Small intestine (tissue), 7 donors: ENCODE results near the gene CACTIN. TPM values are rescaled to one million over a fixed set of nuclear protein-coding genes. Genes with fewer than 3 reads are reported as not detected.
"Not testable (repeated sequence)": the region's sequence is repeated elsewhere in the genome, so short reads cannot be mapped to it uniquely, and the experiment has no call there.

ENCODE experiments used
- DNase-seq, 2 donors: peaks; one replicate each; pipeline versions ENCODE4 v3.0.0 to v3.0.0-alpha.2; 2013
- FAIRE-seq: peaks from 2 replicates; lab custom pipeline; 2012; peaks lifted over from hg19 to GRCh38; lab: Jason Lieb, UNC
- H3K27ac ChIP-seq, 3 donors: one replicate each; pipeline ENCODE4 v1.5.1; 2013; ENCODE audit warnings: low read length in 2 of 3, mild to moderate bottlenecking in 2 of 3, control low read depth in 1 of 3, inconsistent platforms in 1 of 3, low read depth in 1 of 3, moderate library complexity in 1 of 3
- H3K27me3 ChIP-seq, 3 donors: one replicate each; pipeline ENCODE4 v1.6.1; 2013; ENCODE audit warnings: low read length in 3 of 3, inconsistent platforms in 1 of 3; ENCODE audit not compliant: control insufficient read depth in 3 of 3, insufficient read depth in 3 of 3
- H3K36me3 ChIP-seq, 3 donors: one replicate each; pipeline ENCODE4 v1.6.1; 2013; ENCODE audit warnings: low read length in 3 of 3, inconsistent platforms in 1 of 3, low read depth in 1 of 3, mild to moderate bottlenecking in 1 of 3, moderate library complexity in 1 of 3; ENCODE audit not compliant: control insufficient read depth in 3 of 3, insufficient read depth in 2 of 3
- H3K4me1 ChIP-seq, 3 donors: one replicate each; pipeline ENCODE4 v1.6.1; 2013; ENCODE audit warnings: low read length in 2 of 3, inconsistent platforms in 1 of 3, low read depth in 1 of 3, mild to moderate bottlenecking in 1 of 3, moderate library complexity in 1 of 3; ENCODE audit not compliant: control insufficient read depth in 3 of 3, insufficient read depth in 2 of 3
- H3K4me3 ChIP-seq, 3 donors: one replicate each; pipeline ENCODE4 v1.5.1; 2013; ENCODE audit warnings: low read length in 3 of 3, control low read depth in 1 of 3, inconsistent platforms in 1 of 3, low read depth in 1 of 3, mild to moderate bottlenecking in 1 of 3, moderate library complexity in 1 of 3
- H3K9me3 ChIP-seq, 2 donors: one replicate each; pipeline ENCODE4 v1.6.1; 2013; ENCODE audit warnings: low read depth in 1 of 2, low read length in 1 of 2; ENCODE audit not compliant: control insufficient read depth in 2 of 2, insufficient read depth in 1 of 2
- WGBS, 3 donors: extraction: QIAGEN DNeasy Blood & Tissue Kit; methylation state at CpG; one replicate each; pipeline ENCODE4 v1.1.7; 2013; 5-methylcytosine and 5-hydroxymethylcytosine counted together
- polyA plus RNA-seq, 4 donors: library from polyadenylated mRNA; stranded (reverse) in 3 of 4; unstranded in 1 of 4; fragments of 200-250 nt in 3 of 4; fragments of 120-200 nt in 1 of 4; gene quantifications; one replicate each; pipeline versions ENCODE4 v1.2.1 to v1.2.3, GENCODE V29; 2013
- donor health status: healthy with polysubstance abuse.
- donor health status: control.
- donor health status: control.
- donor health status: Bipolar disorder and iron deficiency.
- donor health status: healthy.

CACTIN gene
- polyA plus RNA-seq, 4 donors = 11.9 to 16.9 (median 14.7) TPM

GRCh38 chr19:3572855-3573161, 53.8 kb downstream of the CACTIN start, which contains the start of gene HMG20B:
Gene HMG20B (plus strand): TSS chr19:3572944. CDS start chr19:3573310, 366 bp downstream.
- H3K9me3 ChIP-seq = peaks cover 0 to 4% of the 10 kb centered on the region in 2 donors
- peak within 1 kb of the TSS; percentile 49 to 69 (median 62) for H3K27ac ChIP-seq
- FAIRE-seq (no peak), DNase-seq (no peak)
- no peaks in the 10 kb centered on the region for H3K27me3 ChIP-seq
- peaks cover 0 to 21% (median 0%) of the 10 kb centered on the region in 3 donors for H3K36me3 ChIP-seq
- H3K4me1 ChIP-seq = peaks cover 0 to 27% (median 4%) of the 10 kb centered on the region in 3 donors
- WGBS, 3 donors = 0 to 1% (median 0%) methylated on average over 15 to 30 of the region's 30 CpGs
- H3K4me3 ChIP-seq = peak within 1 kb of the TSS; percentile 79 to 91 (median 88)

- Histone ChIP-seq H3K9me3 (peaks cover 0 to 4% of the 10 kb centered on the region in 2 donors), H3K27me3 (no peaks in the 10 kb centered on the region)
- no peak for FAIRE-seq
Measured at GRCh38 chr19:3572132-3572854, 54.3 kb downstream of the CACTIN start.

GRCh38 chr19:3570606-3571011, 56.0 kb downstream of the CACTIN start:
- Histone ChIP-seq H3K27ac (no peak overlapping the region), H3K9me3 (peaks cover 0 to 4% of the 10 kb centered on the region in 2 donors), H3K36me3 (peaks cover 0 to 14% (median 0%) of the 10 kb centered on the region in 3 donors), H3K4me1 (peaks cover 0 to 17% (median 0%) of the 10 kb centered on the region in 3 donors), H3K27me3 (no peaks in the 10 kb centered on the region), H3K4me3 (no peak overlapping the region)
- WGBS, 3 donors = 55 to 79% (median 72%) methylated on average over 7 of the region's 7 CpGs
- no peak for DNase-seq
- no peak for FAIRE-seq

More at GRCh38 chr19:3572132-3572854, 54.3 kb downstream of the CACTIN start:
- peak overlapping the region in 2 of 3 donors; percentile 28 to 47 for H3K27ac ChIP-seq
- H3K36me3 ChIP-seq = peaks cover 0 to 21% (median 0%) of the 10 kb centered on the region in 3 donors
- peaks cover 0 to 27% (median 4%) of the 10 kb centered on the region in 3 donors for H3K4me1 ChIP-seq
- DNase-seq = peak; percentile 100
- H3K4me3 ChIP-seq = peak overlapping the region; percentile 39 to 91 (median 45)
- 2 to 3% (median 2%) methylated on average over 35 to 48 of the region's 48 CpGs for WGBS, 3 donors

GRCh38 chr19:3570042-3570441, 56.5 kb downstream of the CACTIN start:
- H3K4me1 ChIP-seq = peaks cover 0 to 17% (median 0%) of the 10 kb centered on the region in 3 donors
- WGBS, 3 donors = 32 to 72% (median 47%) methylated on average over 8 to 11 of the region's 11 CpGs
- not testable (repeated sequence) for FAIRE-seq, H3K4me3 ChIP-seq, H3K27ac ChIP-seq, H3K27me3 ChIP-seq, DNase-seq, H3K36me3 ChIP-seq, H3K9me3 ChIP-seq

GRCh38 chr19:3565139-3565538, 61.5 kb downstream of the CACTIN start:
- 87 to 90% (median 87%) methylated on average over 19 of the region's 19 CpGs for WGBS, 3 donors
- no peak for FAIRE-seq

GRCh38 chr19:3563709-3564524, 62.7 kb downstream of the CACTIN start:
- Histone ChIP-seq H3K9me3 (no peaks in the 10 kb centered on the region), H3K36me3 (no peaks in the 10 kb centered on the region), H3K27ac (no peak overlapping the region), H3K4me1 (no peaks in the 10 kb centered on the region), H3K27me3 (no peaks in the 10 kb centered on the region), H3K4me3 (no peak overlapping the region)
- DNase-seq (peak in 1 of 2 donors; percentile 1), FAIRE-seq (no peak)
- 83 to 86% (median 84%) methylated on average over 17 of the region's 17 CpGs for WGBS, 3 donors

More at GRCh38 chr19:3565139-3565538, 61.5 kb downstream of the CACTIN start:
- Histone ChIP-seq H3K27ac (no peak overlapping the region), H3K9me3 (no peaks in the 10 kb centered on the region), H3K36me3 (no peaks in the 10 kb centered on the region), H3K4me1 (no peaks in the 10 kb centered on the region), H3K4me3 (no peak overlapping the region), H3K27me3 (no peaks in the 10 kb centered on the region)
- DNase-seq = no peak

Other genes with a start within 250 kb of the CACTIN start
- 1,000 to 10,000 TPM in 2 of 4 donors, 100 to 1,000 TPM in 2; 270 to 1,947 (median 1,286) TPM for gene SMIM24, start 146.3 kb downstream of the CACTIN start, polyA plus RNA-seq
- under 1 TPM in 2 of 4 donors, not detected in 2; 0.49 to 0.63 TPM for gene SMIM44, start 143.3 kb downstream of the CACTIN start, polyA plus RNA-seq
- gene DOHH, start 126.1 kb downstream of the CACTIN start, polyA plus RNA-seq = 10 to 100 TPM in 2 of 4 donors, 1 to 10 TPM in 2; 5.4 to 18.4 (median 8.4) TPM
- gene FZR1, start 120.5 kb downstream of the CACTIN start, polyA plus RNA-seq = 10 to 100 TPM; 29.5 to 39.0 (median 32.6) TPM
- 1 to 10 TPM in 2 of 4 donors, under 1 TPM in 1, not detected in 1; 0.73 to 3.3 (median 1.3) TPM for gene TEKTIP1, start 87.6 kb downstream of the CACTIN start, polyA plus RNA-seq
- 10 to 100 TPM; 10.3 to 52.4 (median 22.0) TPM for gene MFSD12, start 69.2 kb downstream of the CACTIN start, polyA plus RNA-seq
- gene HMG20B, start 53.8 kb downstream of the CACTIN start, polyA plus RNA-seq = 10 to 100 TPM; 66.3 to 82.1 (median 72.5) TPM
- gene GIPC3, start 41.3 kb downstream of the CACTIN start, polyA plus RNA-seq = 1 to 10 TPM in 1 of 4 donors, under 1 TPM in 2, not detected in 1; 0.54 to 1.1 (median 0.62) TPM
- gene TBXA2R, start 19.9 kb downstream of the CACTIN start, polyA plus RNA-seq = 1 to 10 TPM in 2 of 4 donors, not detected in 2; 1.2 to 2.1 TPM
- 10 to 100 TPM in 3 of 4 donors, 1 to 10 TPM in 1; 7.3 to 19.5 (median 13.5) TPM for gene PIP5K1C, start 73.7 kb upstream of the CACTIN start, polyA plus RNA-seq
- gene TJP3, start 81.6 kb upstream of the CACTIN start, polyA plus RNA-seq = 100 to 1,000 TPM in 2 of 4 donors, 10 to 100 TPM in 2; 74.5 to 385 (median 188) TPM
- 10 to 100 TPM; 13.1 to 20.8 (median 16.5) TPM for gene APBA3, start 134.9 kb upstream of the CACTIN start, polyA plus RNA-seq
- 100 to 1,000 TPM in 2 of 4 donors, 10 to 100 TPM in 2; 54.1 to 170 (median 125) TPM for gene MRPL54, start 135.9 kb upstream of the CACTIN start, polyA plus RNA-seq
- not detected for gene RAX2, start 145.4 kb upstream of the CACTIN start, polyA plus RNA-seq
- gene MATK, start 159.6 kb upstream of the CACTIN start, polyA plus RNA-seq = 10 to 100 TPM in 1 of 4 donors, 1 to 10 TPM in 3; 3.6 to 29.5 (median 6.5) TPM
- under 1 TPM in 2 of 4 donors, not detected in 2; 0.43 to 0.75 TPM for gene ZFR2, start 242.2 kb upstream of the CACTIN start, polyA plus RNA-seq